NCI-H2171 (cell line): ENCODE measurements around the gene MSH5.
"Not testable (repeated sequence)": the region's sequence is repeated elsewhere in the genome, so short reads cannot be mapped to it uniquely, and the experiment has no call there.

Experiments
- DNase-seq: peaks from one replicate; lab custom pipeline; 2025; lab: John Stamatoyannopoulos, UW

Gene MSH5

GRCh38 chr6:31739639-31740396 lies at the start of gene MSH5:
TSS of gene MSH5 (plus strand) at chr6:31740005. CDS start at chr6:31740467, 462 bp downstream.
- DNase-seq: peak; percentile 99

- DNase-seq: no peak
These were observed 49.4 kb upstream of the MSH5 start for GRCh38 chr6:31690231-31691077.

GRCh38 chr6:31691078-31691463 lies 48.7 kb upstream of the MSH5 start:
- DNase-seq: no peak

- no peak for DNase-seq
These were observed 48.2 kb upstream of the MSH5 start for GRCh38 chr6:31691564-31692108.

DNA sequence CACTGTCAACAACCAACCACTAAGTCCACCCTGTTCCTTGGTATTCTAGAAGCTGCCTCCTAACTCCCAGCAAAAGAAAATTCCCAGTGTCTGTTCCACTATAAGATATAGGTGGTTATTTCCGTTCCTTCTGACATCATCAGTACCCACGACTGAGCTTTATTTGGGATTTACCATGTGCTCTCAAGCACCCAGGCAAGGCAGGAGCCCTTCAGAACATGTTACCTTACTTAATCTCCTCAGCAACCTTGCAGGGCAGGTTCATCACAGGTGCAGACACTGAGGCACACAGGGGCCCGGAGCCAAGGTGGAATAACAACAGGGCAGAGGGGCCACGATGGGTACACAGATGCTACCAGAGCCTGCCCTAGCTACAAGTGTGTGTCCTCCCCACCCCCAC lies 47.5 kb upstream of the MSH5 start:
- DNase-seq: no peak

DNA sequence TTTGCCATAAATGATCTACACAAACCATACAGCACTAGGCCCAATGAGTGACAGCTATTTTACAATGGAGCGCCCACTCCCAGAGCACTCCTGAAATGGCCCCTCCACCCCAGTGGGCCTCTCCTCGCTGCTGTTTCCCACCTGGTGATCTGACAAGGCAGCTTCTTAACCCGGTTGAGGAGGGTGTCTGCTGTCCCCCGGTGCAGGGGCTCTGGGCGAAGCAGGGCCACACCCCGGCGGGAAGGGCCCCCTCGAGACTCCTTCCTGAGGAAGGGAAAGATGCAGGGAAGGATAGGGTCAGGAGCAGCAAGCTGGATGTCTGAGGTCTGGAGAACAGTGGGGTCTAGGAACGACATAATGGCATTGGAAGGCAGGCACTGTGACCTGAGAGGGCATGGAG lies 46.9 kb upstream of the MSH5 start:
- no peak for DNase-seq

DNA sequence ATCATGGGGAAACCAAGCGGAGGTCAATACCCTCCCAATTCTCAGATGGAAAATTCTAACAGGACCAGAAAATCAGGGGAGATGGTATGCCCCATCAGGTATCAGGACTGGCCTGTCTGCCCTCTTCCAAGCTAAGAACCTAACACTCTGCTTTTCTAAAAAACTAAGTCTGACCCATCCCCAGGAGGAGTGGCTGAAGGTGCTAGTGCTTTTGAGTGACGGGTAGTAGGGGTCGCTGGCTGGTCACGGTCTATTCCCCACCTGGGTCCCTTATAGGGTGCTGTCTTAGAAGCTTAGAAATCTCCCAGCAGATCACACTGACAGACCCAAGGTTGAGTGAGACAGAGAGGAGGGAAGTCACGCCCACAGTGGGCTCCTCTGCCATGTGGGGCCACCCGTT lies 46.3 kb upstream of the MSH5 start:
- DNase-seq: no peak

DNA sequence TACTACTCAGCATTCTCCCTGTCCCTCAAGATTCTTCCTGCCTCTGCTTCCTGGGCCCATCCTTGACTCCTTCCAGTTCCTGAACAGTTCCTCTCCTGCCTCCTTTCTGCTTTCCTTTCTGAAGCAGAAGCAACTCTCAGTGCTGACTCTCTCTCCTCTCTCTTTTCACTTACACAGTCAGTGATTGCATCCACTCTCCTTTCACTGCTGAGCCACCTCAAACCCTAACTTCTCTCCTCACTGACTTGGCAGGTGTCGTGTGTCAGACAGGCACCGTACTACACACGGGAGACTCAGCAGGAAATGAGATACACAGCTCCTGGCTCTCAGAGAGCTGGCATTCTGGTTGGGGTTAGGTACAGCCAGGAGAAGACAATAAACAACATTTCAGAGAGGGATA lies 42.2 kb upstream of the MSH5 start:
- no peak for DNase-seq

DNA sequence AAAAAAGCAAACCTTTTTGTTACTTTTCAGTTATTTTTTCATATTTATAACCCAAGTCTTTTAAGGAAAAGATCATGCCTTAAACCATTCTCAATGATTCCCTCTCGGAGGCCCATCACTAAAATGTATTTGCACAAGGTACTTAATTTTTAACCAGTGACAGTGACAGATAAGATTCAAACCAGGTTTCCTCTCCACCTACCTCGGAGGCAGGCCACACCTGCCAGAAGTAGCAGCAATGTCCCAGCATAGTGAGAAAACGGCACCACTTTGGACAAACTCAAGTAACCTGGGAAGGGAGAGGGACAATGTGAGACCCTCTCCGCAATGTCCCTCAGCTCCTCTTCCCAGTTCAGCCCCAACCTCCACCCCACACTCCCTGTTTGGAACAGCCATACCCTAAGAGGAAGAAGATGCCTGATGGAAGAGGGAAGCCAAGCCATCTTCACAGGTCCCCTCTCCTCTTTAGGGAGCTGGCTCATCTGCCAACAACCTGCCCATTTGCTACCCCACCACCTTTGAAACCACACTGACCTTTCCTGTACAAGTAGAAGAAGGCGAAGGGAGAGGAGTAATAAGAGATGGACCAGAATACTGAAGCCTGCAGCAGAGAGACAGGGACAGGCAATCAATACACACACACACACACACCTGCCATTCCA lies 38.9 kb upstream of the MSH5 start:
- no peak for DNase-seq

- peak; percentile 53 for DNase-seq
These were observed 38.0 kb upstream of the MSH5 start for GRCh38 chr6:31701666-31702404.

DNA sequence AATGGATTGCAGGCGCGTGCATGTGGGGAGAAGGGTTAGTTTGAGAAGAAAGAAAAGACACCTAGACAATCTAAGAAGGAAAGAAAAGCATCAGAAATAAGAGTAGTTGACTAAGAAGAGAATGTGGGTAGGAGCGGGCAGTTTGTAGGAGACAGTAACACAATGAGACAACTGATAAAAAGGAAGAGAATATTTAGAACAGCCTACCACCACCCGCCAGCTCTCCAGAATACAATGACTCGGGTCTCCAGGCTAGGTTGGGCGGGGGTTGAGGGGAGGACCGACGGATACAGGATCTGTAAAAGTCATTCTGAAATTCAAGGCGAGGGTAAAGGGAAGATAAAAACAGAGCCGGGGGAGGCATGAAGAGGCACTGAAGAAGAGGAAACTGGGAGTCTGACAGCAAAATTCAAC lies 37.4 kb upstream of the MSH5 start:
- DNase-seq: no peak

GRCh38 chr6:31702819-31703716 lies 36.7 kb upstream of the MSH5 start, which contains the start of gene ABHD16A:
TSS of gene ABHD16A (minus strand) at chr6:31703324. CDS start at chr6:31703281, 43 bp downstream.
- DNase-seq: peak; percentile 99

- no peak for DNase-seq
These were observed 33.9 kb upstream of the MSH5 start for GRCh38 chr6:31705931-31706330.

- DNase-seq: no peak
These were observed 33.2 kb upstream of the MSH5 start, which contains the start of gene LY6G6F for GRCh38 chr6:31706599-31706998. TSS of gene LY6G6F (plus strand) at chr6:31706866. CDS start at chr6:31706907, 41 bp downstream.

DNA sequence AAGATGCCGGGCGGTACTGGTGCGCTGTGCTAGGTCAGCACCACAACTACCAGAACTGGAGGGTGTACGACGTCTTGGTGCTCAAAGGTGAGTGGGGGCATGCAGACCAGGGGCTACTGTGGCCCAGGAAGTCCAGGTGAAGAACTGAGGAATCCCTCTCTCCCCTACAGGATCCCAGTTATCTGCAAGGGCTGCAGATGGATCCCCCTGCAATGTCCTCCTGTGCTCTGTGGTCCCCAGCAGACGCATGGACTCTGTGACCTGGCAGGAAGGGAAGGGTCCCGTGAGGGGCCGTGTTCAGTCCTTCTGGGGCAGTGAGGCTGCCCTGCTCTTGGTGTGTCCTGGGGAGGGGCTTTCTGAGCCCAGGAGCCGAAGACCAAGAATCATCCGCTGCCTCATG lies 32.1 kb upstream of the MSH5 start:
- no peak for DNase-seq

- no peak for DNase-seq
These were observed 31.6 kb upstream of the MSH5 start for GRCh38 chr6:31708224-31708623.

- not testable (repeated sequence) for DNase-seq
These were observed 30.6 kb upstream of the MSH5 start for GRCh38 chr6:31709157-31709556.

- peak; percentile 62 for DNase-seq
These were observed 29.1 kb upstream of the MSH5 start for GRCh38 chr6:31710523-31711219.

GRCh38 chr6:31711233-31711632 lies 28.6 kb upstream of the MSH5 start:
- DNase-seq: no peak

- DNase-seq: no peak
These were observed 27.5 kb upstream of the MSH5 start for GRCh38 chr6:31712296-31712695.
